GM10847 (cell line): ENCODE results near the gene TJP3.

Experiments
- POLR2A ChIP-seq: IDR thresholded peaks from 2 replicates; pipeline ENCODE4 v1.6.1; 2011; ENCODE audit not compliant: insufficient read length; ENCODE audit errors: extremely low read depth

Gene TJP3, protein sequence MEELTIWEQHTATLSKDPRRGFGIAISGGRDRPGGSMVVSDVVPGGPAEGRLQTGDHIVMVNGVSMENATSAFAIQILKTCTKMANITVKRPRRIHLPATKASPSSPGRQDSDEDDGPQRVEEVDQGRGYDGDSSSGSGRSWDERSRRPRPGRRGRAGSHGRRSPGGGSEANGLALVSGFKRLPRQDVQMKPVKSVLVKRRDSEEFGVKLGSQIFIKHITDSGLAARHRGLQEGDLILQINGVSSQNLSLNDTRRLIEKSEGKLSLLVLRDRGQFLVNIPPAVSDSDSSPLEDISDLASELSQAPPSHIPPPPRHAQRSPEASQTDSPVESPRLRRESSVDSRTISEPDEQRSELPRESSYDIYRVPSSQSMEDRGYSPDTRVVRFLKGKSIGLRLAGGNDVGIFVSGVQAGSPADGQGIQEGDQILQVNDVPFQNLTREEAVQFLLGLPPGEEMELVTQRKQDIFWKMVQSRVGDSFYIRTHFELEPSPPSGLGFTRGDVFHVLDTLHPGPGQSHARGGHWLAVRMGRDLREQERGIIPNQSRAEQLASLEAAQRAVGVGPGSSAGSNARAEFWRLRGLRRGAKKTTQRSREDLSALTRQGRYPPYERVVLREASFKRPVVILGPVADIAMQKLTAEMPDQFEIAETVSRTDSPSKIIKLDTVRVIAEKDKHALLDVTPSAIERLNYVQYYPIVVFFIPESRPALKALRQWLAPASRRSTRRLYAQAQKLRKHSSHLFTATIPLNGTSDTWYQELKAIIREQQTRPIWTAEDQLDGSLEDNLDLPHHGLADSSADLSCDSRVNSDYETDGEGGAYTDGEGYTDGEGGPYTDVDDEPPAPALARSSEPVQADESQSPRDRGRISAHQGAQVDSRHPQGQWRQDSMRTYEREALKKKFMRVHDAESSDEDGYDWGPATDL

DNA sequence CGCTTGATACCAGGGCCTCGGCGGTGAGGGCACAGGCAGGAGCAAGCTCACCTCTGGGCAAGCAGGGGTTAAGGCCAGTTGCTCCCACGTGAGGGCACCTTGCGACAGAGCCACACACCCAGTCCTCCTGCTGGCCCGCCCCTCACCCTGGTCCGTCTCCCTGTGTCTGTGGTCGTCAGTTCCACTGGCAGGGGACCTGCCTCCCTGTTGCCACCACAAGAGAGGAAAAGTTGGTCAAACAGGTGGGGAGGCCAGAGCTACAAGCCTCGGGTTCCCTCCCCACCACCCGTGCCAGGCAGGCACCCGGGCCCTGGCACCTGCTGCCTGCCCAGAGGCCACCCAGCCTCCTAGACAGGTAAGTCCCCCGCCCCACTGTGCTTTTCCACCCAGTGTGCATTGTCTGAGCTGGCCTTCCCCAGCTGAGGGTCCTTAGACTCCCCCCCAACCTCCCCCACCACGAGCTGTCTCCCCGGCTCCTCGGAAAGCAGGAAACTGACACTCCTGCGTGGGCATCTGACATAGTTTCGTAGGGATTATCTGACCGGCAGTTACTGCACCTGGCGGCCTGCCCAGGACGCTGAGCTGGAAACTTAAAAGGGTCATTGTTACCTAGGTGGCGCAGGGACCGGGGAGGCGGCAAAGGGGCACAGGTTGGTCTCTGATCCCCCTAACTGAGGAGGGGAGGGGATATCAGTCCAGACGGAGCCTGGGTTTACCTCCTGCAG is at the start of gene TJP3:
Gene TJP3 (plus strand): TSS at position 178 of the 725 bp plus-strand sequence. CDS start 20,049 bp downstream, outside the sequence.
- no peak for TF ChIP-seq POLR2A

DNA sequence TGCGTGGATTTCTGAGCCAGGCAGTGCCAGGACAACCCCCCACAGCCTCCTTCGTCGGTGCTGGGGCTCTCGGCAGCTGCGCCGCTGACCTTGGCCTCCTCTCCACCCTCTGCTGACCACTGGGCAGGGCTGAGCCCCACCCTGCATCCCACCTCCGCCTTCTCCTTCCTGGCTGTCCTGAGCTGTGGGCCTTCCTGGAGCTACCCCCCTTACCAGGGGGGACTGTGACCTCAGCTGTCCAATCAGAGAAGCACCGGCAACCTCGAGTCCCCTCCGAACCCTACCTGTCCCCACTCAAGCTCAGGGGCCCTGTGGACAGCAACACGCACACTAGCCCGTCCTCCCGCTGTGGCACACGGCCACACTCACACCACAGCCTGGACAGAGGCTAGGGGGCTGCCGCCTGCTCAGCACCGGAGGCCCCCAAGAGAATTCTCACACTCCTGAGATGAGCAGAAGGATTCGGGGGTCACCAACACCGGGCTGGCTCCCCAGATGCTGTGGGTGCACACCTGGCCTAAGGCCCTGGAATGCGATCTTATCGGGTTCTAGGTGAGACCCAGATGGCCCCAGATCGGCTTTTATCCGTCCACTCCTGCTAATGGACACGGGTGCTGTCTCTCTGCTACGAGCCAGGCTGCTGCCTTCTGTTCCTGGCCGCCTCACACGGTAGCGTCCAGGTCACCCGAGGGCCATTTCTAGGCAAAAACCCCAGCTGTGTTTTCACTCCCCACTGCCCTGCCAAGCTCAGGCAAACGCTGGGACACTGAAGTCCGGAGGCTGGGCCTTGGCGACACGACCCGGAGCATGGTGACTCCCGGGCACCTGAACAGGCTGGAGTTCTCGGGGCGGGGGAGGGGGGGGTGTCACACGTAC is 49.1 kb upstream of the TJP3 start:
- no peak for TF ChIP-seq POLR2A

DNA sequence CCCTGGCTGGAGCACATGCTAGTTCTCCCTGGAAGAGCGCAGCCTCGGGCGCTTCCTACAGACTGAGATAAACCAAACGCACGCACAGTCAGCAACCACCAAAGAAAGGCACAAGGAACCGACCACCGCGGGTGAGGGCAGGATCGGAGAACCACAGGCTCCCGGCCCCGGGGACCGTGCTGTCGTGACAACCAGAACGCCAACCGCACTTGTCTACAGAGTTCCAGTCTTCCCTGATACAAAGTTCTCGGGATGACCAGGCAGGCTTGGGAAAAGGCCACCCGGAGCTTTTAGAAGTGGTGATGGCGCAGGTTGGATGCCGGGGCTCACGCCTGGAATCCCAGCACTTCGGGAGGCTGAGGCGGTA is 48.5 kb upstream of the TJP3 start:
- TF ChIP-seq POLR2A = no peak

DNA sequence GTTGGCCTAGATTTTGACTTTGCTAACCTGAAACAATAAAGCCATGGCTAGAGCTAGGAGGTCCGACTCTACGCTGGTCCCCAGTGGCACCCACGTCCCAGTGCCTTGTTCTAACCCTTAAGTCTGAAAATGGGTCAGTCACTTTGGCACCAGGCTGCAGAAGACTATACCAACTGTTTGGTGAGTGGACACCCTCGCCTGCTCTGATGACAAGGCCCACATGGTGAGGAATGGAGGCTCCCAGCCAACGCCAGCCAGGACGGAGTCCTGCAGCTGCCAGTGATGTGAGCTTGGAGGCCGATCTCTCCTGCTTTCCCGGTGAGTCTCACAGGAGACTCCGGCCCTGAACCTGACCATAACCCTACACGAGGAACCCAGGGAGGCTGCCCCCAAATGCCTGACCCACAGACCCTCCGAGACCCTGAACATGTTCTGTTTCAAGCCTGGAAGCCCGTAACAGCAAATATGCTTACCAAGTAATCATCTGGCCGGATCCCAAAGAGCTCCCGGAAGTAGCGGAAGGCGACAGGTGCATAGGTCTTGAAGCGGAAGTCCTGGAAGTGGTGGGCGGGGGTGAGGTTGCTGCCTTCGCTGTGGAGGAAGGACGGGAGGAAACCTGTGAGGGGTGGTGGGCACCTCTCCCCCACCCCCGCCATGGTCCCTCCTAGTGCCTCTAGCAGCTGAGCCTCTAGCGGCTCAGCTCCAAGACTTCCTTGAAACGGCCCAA is 47.5 kb upstream of the TJP3 start:
- no peak for TF ChIP-seq POLR2A

DNA sequence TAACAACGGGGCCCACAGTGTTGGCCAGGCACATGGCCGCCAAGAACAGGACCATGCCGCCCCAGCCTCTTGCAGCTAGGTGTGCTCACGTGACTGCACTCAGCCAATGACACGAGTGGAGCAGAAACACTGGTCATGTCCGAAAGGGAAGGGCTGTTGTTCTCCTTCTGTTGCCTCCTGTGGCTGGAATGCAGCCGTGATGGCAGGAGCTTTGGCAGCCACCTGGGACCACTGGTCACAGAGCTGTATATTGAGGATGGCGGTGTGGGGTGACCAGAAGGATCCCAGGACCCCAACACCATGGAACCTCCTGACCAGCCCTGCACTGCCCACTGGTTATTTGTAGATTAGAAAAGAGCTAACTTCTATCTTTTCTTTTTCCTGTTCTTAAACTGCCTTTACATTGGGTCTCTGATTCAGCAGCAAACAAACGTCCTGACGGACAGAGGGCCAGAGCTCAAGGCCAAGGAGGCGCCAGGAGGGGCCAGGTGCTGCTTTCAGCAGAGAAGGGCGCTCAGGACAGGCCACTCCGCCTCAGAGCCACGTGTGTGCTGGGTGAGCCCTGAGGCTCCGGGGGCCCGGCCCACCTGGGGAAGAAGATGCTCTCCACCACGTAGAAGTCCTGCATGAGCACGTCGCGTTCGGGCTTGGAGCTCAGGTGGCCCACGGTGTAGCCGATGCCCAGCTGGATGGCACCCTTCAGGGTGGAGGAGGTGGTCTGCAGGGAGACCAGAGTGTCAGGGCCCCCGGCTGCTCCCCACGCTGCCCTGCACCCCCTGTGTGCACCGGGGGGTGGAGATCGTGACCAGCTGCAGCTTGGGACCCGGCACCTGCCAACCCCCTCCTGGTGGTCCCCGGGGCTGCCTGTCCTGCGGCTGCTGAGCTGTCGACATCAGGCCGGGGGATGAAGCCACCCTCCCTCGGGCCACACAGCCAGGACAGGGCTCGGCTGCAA is 46.6 kb upstream of the TJP3 start:
- TF ChIP-seq POLR2A = no peak

DNA sequence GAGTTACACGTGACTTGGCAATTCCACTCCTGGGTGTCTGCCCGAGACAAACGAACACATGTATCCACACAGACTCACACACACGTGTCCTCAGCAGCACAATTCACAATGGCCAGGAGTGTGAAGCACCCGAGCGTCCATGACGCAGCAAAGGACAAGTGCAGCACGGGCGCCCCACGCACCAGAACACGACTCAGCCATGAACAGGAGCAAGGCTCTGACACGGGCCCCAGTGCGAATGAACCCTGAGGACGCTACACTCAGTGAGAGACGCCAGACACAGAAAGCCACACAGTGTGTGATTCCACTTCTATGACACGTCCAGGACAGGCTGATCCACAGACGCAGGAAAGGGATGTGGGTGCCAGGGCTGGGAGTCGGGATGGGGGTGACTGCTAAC is 44.3 kb upstream of the TJP3 start:
- TF ChIP-seq POLR2A = no peak

DNA sequence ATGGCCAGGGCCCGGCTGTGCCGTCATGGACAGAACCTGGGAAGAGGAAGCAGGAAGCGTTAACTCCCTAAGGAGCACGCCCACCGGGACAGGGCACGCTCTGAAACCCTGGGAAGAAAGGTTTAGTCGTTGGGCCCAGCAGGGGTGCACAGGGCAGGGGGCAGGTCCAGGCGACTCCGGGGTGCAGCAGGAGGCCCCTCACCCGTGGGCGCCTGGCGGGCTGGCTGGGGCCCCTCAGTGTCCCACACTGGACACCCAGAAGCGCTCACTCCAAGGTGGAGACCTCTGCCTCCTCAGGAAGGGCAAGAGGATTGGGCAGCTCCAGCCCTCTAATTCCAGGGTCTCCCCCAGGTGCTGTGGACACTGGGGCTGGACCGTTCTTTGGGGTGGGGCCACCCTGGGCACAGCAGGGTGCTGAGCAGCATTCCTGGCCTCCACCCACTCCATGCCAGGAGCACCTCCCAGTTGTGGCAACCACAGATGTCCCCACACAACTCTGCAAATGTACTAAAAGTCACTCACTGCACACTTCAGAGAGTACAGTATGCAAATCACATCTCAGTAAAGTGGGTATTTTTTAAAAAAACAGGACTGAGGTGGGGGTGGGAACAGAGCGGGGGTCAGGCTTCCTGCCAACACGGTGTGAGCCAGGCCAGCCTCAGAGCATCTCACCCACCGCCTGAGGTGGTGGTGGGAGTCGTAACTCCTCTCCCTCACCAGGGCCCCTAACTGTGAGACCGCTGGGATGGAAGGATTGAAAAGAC is 43.1 kb upstream of the TJP3 start:
- no peak for TF ChIP-seq POLR2A

DNA sequence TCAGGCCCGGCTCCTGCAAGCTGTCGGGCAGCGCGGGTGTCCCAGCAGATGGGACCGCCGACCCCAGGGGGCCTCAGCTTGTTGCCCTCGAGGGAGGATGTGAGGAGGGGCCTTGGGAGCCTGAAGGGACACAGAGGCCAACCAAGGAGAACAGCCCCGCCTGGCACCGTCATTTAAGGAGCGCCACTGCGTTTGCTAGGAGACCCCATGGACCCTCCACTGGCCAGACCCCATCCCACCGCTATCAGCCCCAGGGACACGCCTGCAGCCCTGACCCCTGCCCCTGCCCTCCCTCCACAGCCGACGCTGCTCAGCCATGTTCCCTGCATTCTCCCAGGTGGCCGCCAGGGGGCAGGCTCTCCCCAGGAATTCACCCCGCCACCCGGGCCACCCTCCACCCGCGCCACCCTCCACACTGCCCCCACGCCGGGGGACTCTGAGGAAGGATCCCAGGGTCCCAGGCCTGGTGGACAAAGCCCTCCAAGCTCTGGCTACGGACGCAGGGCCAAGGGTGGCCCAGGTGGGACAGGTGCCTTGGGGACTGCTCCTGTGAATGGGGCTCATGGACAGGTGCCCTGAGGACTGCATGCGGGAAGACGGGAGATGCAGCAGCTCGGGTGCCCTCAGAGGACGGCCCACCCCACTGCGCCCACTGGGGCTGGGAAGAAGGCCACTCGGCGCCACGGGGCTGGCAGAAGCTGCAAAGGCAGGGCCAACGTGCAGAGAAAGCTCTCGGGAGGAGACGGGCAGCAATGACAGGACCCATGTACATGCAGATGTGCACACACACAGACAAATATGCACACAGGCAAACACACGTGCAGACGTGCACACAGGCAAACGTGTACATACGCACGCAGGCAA is 42.3 kb upstream of the TJP3 start:
- TF ChIP-seq POLR2A = no peak

DNA sequence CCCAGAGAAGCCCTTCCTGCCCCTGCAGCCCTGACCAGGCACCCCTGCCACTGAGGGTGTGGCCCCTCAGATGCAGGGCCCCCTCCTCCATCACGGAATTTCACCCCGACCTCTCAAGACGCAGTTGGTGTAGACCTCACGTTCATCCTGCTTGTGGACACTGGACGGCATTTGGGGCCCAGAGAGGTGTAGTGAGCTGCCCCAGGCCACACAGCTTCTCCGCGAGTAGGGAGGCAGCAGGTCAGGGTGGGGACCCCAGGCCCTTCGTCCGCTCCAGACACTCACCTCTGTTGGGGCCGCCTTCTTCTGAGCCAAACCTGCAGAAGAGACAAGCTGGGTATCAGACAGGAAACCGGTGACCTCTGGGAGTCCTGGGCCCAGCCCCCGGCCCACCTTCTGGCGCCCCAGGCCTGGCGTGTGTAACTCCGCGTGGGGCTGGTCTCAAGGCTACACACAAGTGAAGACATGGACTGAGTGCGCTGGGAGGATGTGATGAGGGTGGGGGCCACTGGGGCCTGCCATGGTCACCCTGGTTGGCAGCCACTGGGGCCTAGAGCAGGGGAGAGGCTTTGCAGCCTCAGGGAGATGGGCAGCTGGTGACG is 41.0 kb upstream of the TJP3 start:
- no peak for TF ChIP-seq POLR2A

DNA sequence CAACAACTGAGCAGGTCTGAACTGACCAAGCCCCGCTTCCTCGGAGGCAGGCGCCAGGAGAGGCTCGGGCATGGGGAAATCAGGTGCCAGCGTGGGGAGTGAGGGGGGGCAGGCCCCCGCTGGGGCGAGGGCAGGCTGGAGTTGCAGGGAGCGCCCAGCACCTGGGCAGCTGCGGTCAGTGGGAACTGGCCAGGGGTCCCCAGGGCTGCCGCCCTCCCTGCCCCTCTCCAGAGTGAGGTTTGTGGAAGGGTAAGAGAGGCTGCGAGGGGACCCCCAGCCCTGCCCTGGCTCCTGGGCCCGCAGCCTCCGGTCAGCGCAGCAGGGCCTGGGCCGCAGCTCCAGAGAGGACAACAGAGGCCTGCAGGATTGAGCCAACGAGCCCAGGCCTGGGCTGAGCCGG is 40.4 kb upstream of the TJP3 start:
- TF ChIP-seq POLR2A = no peak
